CD4-positive, alpha-beta T cell treated with Interleukin-17A for 4 hours (primary cell): Measurements from ENCODE around the gene GLOD4.
A peak's percentile ranks its signal among the peaks of the same experiment; 100 is the strongest.
"Not testable (repeated sequence)": the region's sequence is repeated elsewhere in the genome, so short reads cannot be mapped to it uniquely, and the experiment has no call there.

Experiments used
- DNase-seq: peaks from one replicate; pipeline ENCODE4 v3.0.0-alpha.2; 2020; ENCODE audit warnings: mixed read lengths

GLOD4 gene, protein sequence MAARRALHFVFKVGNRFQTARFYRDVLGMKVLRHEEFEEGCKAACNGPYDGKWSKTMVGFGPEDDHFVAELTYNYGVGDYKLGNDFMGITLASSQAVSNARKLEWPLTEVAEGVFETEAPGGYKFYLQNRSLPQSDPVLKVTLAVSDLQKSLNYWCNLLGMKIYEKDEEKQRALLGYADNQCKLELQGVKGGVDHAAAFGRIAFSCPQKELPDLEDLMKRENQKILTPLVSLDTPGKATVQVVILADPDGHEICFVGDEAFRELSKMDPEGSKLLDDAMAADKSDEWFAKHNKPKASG

DNA sequence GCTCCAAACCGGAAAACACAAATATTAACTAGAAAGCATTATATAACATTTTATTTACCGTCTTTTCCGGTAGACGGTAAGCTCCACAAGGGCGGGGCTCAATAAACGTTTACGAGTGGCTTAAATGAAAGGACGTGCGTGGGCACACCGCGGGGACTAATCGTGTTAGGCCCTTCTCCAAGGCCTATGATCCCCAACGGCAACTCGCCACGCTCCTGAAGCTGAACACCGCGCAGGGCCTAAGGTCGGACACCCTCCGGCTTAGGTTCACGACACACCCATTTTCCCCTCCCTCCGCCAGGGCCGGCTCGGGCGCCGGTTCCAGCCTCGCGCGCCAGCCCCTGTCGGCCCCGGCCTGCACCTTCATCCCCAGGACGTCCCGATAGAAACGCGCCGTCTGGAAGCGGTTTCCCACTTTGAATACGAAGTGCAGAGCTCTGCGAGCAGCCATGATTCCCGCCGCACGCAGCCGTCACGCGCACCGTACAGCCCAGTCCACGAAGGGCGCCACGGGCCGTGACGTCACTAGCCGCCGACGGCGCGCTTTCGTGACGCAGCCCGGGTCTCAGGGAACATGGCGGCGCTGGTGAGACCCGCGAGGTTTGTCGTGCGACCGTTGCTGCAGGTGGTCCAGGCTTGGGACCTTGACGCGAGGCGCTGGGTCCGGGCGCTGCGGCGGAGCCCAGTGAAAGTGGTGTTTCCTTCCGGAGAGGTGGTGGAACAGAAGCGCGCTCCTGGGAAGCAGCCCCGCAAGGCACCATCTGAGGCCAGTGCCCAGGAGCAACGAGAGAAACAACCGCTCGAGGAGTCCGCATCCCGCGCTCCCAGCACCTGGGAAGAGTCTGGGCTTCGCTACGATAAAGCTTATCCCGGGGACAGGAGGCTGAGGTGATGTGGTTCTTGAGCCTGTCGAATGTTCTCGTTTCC is at the start of gene GLOD4, which contains the start of gene MRM3:
Gene GLOD4, minus strand, starts transcription at position 476 of the 927 bp plus-strand sequence. Its CDS starts 25 bp downstream, at position 451.
Gene MRM3, plus strand, starts transcription at position 549 of the 927 bp plus-strand sequence. Its CDS starts 26 bp downstream, at position 575.
- peak; percentile 94 for DNase-seq

DNA sequence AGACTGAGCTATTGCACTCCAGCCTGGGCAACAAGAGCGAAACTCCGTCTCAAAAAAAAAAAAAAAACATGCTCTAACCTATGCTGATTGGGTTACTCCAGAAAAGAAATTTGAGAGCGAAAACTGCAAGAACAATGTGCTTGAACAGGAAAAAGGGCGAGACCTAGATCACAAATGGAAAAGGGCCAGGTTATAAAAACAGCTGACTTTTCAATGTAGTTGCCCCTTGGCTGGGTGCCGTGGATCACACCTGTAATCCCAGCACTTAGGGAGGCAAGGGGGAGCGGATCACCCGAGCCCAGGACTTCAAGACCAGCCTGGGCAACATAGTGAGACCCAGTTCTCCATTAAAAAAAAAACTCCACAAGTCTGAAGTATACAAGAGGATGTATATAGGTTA is 48.9 kb upstream of the GLOD4 start:
- no peak for DNase-seq

DNA sequence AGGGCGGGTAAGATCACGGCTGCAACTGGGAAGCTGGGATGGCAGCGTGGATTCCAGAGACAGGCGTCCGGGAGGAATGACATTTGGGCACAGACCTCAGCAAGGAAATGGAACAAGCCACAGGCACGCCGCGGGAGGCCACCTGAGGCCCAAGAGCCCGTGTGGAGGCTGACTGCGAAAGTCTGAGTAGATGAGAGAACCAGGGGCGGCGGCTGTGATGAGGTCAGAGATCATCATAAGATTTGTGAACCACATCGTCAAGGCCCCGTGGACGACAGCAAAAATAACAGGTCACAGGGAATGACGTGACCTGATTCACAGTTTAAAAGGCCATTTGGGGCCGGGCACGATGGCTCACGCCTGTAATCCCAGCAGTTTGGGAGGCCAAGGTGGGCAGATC is 48.3 kb upstream of the GLOD4 start:
- no peak for DNase-seq

DNA sequence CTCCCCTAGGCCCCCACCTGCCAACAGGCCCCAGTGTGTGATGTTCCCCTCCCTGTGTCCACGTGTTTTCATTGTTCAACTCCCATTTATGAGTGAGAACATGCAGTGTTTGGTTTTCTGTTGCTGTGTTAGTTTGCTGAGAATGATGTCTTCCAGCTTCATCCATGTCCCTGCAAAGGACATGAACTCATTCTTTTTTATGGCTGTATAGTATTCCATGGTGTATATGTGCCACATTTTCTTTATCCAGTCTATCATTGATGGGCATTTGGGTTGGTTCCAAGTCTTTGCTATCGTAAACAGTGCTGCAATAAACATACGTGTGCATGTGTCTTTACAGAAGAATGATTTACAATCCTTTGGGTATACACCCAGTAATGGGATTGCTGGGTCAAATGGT is 47.5 kb upstream of the GLOD4 start:
- not testable (repeated sequence) for DNase-seq

DNA sequence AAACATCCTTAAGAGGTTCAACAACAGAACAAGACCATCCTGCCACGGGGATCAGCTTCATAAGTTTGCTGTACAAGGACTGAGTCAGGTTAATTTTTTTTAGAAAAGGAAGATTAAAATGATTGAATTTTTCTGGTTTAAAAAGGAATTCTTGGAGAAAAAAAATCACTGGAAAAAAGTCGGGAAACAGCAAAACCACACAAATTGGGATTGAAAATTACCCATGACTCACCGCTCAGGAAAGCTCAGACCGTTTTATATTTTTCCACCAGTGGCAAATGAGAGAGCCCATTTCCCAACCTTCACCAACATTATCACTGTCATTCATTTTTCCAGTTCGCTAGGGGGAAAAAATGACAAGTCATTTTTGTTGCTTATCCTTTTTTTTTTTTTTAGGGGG is 46.7 kb upstream of the GLOD4 start:
- DNase-seq: no peak

DNA sequence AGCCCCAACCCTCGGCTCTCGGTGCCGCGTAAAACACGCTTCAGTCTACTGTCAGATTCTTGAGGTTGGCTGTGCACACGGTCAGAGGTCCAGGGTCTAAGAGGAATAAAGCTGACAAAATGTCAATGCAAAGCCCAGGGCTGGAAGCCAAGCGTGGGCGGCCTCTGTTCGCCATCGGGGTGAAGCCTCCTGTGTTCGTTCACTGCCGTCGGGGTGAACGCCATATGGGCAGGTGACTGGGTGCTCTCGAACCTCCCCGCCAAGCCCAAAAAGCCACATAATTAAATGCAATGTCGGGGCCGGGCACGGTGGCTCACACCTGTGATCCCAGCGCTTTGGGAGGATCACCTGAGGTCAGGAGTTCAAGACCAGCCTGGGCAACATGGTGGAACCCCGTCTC is 44.7 kb upstream of the GLOD4 start:
- DNase-seq: no peak

DNA sequence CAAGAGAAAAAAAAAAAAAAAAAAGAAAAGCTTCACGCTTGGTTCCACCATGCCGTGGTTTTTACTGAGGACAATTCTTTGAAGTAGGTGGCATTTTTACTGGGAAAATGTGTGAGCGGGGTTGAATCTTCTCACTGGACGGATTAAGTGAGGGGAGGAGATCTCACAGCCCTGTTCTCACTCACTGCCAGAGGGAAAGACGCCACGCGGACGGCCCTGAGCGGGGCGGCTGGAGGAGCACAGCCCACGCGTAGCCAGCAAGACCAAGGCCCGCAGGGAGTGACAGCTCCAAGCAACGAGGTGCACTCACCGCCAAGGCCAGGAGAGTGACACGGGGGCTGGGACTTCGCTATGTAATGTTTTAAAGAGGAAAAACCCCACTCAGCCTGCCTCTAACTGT is 43.1 kb upstream of the GLOD4 start:
- no peak for DNase-seq

DNA sequence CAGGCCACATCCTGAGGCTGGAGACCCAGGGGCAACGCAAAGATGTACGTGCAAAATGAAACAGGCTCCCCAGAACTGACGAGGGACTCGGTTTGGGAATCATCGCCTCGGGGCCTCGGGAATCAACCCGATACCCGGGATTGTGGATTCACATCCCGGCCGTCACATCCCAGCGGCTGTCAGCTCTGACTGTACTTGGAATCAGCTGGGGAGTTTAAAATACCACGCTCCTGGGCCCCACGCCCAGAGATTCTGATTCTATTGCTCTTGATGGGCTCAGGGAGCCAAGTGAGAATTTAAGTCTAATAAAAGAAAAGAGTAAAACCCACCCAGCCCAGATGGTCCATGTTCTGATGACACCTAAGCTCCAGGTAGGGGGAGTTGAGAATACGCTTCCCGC is 42.3 kb upstream of the GLOD4 start:
- DNase-seq: no peak

DNA sequence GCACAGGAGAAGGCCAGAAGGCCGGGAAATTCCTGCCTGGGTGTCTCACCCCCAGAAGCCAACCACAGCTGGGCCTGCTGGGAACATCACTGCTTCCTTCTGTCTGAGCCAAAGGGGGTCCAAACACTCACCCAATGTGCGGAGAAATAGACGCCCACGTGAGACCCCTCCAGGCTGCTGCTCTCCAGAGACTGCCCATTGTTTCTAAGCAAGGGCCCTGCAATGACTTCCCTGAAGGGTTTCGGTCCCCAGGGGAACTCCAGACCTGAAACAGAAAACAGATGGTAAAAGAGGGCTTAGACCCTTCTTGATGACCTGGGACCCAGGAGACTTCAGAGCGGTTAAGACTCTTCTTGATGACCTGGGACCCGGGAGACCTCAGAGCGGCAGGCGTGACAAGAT is 41.4 kb upstream of the GLOD4 start:
- DNase-seq: no peak

DNA sequence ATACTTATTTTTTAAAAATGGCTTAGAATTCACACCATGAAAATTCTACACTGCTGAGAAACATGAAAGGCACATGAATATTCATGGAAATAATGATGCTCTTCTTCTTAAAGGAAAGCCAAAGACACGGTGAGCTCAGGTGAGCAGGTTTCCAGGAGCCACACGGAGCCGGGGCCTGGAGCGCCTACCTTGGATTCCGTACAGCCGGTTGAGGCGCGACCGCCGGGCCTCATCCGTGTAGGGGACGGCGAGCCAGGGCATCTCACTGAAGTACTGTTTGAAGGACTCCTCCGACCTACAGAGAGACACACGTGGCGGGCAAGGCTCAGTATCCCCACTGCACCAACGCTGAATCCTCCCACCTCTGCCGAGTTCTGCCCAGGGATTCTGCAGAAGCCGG is 37.2 kb upstream of the GLOD4 start:
- no peak for DNase-seq

DNA sequence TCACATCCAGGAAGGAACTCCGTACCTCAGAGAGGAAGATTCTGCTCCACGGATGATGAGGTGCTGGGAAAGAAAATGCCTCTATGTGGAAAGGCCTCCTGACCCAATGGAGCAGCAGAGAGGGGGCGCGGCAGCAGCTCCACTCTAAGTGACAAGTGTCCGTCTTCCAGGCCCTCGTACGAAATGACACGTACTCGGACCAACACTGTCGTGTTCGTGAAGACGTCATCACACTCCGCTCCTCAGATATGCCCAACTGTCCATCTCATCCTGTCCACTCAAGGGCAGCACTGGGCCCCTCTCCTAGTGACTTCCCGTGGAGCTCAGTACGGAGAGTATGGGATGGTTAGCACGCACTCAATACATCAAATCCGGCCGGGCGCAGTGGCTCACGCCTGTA is 32.3 kb upstream of the GLOD4 start:
- no peak for DNase-seq

DNA sequence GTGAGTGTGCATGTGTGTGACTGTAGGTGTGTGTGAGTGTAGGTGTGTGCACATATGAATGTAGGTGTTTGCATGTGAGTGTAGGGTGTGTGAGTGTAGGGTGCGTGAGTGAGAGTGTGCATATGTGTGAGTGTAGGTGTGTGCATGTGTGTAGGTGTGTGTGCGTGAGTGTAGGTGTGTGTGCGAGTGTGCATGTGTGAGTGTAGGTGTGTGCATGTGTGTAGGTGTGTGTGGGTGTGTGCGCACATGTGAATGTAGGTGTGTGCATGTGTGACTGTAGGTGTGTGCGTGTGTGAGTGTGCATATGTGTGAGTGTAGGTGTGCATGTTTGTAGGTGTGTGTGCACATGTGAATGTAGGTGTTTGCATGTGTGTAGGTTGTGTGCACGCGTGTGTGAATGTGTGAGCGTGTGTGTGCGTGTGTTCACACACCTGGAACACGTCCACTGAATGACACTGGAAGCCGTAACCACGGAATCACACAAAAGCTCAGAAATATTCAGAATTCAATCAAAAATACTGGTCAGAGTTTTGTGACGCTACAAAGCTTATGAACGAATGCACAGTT is 30.6 kb upstream of the GLOD4 start:
- no peak for DNase-seq

DNA sequence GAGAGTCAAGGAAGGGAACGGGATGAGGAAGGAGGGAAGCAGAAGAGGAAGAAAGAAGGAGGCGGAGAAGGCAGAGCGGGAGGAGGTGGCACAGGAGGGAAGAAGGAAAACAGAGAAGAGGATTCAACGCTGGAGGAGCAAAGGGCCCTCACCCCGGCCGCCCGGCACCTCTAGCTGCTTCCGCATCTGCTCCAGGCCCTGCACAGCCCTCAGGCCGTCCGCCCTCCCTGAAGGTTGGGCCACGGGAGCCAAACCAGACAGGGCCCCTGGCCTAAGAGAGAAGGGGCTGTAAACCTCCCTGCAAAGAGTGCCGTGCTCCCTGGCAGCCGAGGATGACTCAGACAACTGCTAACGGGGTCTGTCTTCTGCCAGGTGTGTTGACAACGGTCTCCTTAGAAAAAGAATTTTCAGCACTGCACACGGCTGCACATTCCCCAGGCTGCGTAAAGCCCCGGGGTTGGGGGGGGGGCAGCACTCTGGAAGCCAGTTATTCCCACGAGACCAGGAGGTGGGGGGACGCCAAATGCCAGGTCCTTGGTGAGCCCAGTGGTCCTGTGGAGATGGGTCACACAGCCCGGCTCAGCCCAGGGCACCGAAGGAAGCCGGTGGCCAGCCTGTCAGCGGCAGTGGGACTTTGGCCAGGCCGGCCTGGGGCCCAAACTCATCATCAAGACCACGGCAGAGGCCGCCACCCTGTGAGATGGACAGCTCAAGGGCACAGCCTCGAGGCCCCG is 29.1 kb upstream of the GLOD4 start:
- DNase-seq: no peak

DNA sequence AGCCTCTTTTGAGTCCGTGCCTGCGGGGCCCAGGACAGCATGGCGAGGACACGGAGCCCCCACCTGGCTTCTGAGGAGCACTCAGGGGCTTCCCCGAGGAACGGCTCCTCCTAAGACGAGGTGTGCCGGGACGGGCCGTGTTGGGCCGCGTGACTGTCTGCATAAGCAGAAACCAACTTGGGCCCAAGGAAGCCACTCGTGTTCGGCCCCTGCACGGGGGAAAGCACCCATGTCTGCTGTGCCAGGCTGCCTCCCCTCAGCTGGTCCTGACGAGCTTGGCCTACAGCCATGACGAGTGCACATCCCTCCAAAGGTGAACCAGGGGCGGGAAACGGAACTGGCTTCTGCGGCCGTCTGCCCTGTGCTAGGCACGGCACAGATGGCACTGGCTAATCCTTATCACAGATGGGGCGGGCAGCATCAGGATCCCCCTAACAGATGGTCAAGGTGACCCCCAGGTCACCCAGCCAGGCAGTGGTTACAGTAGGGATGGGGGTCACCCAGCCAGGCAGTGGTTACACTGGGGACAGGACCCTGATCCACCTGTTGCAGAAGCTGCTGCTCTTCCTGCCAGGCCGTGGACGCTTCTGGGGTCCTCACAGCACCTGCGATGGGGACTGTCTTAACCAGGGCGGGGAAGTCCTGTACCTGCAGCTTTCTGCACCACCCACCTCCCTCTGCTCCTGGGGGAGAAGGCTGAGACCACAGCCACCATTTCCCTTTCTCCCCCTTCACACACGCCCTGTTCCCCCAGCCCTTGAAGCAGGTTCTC is 25.6 kb upstream of the GLOD4 start:
- DNase-seq: no peak

DNA sequence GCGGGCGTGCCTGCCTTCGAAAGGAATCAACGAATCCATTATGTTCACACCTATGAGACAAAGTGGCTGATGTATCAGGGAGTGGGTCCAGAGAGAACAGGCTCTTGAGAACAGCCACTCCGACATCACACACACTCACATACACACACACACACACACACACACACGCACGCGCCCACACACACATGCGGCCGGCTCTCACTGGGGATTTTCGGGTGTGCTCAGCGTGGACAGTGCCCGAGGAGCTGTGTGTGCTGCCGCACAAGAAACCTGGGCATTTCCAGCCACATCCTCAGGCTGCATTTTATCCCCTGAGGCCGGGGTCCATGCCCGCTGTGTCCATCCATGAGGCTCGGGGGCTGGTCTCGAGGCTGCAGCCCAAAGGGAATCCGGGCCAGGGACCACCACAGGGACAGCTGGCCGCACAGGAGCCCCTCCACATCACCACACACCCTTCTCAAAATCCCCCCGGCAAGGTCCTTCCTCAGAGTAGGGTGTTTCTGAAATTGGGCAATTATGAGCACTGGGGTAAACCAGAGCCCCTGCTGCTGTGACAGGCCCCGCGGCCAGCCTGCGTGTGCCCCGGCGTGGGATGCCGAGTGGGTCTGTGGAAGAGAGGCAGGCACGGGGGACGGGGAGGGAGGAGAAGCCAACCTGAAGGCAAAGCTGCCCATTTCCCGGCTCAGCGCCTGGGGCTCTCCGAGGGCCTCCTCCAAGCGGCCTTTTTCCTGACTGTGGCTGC is 24.9 kb upstream of the GLOD4 start:
- no peak for DNase-seq

DNA sequence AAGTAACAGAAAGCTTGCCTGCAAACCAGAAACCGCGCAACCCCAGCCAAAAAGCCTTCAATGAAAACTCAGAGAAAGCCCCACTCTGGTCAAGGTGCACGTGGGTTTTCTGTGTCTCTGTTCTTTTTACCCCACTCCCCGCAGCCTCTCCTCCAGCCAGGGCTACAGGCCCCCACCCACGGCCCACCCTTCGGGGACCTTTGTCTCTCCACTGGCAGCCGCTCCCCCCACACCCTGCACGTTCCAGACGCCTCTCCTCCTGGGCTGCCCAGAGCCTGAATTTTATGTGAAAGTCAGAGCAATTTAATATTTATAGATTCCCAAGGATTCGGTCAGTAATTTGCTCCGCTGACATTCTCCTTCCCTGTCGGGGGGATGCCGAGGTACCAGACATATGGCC is 24.3 kb upstream of the GLOD4 start:
- DNase-seq: no peak

DNA sequence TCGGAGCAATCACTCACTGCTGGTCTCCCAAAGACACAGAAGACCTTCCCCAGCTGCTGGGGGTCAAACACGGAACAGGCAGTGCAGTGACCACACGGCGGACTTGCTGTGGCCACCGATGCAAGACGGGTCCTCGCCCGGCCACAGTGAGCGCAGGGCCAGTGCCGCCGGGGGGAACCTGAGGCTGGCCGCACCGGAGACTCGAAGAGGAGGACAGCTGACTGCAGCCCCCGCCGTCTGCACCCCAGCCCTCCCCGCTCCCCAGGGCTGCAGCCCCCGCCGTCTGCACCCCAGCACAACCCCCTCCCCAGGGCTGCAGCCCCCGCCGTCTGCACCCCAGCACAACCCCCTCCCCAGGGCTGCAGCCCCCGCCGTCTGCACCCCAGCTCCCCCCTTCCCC is 23.8 kb upstream of the GLOD4 start:
- not testable (repeated sequence) for DNase-seq

DNA sequence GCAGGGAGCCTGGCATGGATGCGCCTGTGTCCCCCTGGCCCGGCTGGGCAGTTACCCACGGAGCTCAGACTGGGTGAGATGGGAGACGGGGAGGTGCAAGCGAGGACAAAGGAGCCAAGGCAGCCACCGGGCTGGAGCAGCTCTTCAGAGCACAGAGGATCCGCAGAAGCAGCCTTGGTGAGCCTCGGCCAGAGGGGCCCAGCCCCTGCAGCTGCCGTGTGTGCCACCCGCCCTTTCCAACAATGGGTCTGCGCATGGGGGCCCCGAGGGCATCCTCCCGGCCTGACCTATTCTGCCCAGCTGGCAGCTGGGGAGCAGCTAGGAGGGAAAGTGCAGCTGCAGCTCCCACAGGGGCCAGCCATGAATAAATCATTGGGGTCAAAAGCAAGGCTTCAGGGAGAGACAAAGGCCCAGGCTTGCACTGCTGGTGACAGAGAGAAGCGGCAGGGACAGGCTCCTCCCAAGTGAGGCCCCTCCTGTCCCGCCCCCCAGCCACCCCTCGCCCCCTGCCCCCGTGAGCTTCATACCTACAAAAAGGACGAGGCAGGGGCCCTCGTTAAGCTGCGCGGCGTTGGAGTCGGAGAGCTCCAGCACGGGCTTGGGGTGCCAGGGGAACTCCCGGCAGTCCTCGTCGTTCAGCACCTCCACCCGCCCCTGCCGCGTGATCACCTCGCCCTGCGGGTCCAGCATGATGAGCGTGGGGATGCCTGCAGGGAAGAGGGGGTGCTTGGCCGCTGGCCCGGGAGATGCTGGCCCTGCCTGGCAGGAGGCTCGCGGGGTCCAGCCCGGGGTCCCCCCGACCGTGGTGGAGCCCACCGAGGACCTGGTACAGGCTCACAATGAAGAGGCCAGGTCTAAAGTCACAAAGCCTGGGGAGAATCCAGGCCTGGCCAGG is 22.7 kb upstream of the GLOD4 start:
- DNase-seq: no peak

DNA sequence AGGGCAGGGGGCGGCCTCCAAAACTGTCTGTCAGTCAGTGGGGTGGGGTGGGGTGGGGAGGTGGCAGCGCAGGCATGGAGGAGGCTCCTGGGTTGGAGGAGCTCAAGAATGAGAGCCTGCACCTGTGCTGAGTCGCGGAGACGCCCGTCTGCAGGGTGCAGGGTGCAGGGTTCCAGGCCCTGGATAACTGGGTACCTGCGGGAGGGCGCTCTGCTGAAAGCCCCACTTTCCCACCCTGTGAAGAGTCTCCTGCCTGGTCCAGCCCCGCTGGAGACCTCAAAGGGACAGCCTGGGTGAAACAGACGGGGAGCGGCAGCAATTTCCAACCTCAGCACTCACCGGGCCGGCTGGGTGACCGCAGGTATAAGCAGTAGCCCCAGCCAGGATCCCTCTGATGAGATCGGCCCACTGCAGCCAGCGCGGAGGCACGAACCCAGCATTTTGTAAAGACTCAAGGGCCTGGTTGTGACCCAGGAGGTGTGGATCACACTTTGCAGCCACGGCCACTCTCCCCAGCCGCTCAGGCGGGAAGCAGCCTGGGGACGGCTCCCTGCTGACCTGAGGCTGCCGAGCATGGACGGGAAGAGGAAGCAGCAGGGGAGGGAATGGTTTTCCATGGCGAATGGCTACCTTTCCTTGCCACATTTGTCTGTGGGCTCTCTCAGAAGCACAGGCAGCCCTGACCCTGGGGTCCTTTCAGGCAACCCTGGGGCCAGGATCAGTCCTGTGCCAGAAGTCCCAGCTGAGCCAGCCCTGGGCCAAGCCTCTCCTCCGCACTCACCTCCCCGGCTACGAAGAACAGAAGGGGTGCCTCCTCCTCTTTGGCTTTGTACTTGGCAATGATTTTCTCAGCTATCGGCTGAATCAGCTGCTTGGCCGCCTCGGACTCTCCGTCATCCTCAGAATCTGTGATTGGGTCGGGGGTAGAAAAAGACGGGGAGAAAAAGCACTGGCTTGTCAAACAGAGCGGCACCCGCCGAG is 21.1 kb upstream of the GLOD4 start:
- DNase-seq: no peak
